ENCODE measurements around the gene EPHB1. TPM values are rescaled to one million over a fixed set of nuclear protein-coding genes. Genes with fewer than 3 reads are reported as not detected.

The EPHB1 gene
- total RNA-seq, 1 donor from 2014 or later, result 0.72 TPM

DNA sequence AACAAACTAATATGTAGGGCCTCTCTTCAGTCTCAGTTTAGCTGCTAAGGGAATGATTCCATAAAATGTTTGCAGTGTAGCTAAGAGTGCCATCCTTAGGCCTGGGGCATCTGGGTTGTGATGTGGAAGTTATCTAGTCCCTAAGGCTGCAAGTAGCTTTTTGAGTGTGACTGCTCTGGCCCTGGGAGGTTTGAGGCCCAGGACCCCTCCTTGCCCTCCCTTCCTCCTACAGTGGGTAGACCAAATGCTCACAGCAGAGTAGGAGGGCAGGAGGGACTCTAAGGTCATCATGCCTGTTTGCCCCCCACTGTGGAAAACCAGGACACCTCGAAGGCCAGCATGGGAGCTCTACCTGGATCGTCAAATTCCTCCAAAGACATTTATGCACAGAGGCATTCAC is 115.0 kb downstream of the EPHB1 start:
- DNase-seq (ENCODE audit: low spot score), result no peak

DNA sequence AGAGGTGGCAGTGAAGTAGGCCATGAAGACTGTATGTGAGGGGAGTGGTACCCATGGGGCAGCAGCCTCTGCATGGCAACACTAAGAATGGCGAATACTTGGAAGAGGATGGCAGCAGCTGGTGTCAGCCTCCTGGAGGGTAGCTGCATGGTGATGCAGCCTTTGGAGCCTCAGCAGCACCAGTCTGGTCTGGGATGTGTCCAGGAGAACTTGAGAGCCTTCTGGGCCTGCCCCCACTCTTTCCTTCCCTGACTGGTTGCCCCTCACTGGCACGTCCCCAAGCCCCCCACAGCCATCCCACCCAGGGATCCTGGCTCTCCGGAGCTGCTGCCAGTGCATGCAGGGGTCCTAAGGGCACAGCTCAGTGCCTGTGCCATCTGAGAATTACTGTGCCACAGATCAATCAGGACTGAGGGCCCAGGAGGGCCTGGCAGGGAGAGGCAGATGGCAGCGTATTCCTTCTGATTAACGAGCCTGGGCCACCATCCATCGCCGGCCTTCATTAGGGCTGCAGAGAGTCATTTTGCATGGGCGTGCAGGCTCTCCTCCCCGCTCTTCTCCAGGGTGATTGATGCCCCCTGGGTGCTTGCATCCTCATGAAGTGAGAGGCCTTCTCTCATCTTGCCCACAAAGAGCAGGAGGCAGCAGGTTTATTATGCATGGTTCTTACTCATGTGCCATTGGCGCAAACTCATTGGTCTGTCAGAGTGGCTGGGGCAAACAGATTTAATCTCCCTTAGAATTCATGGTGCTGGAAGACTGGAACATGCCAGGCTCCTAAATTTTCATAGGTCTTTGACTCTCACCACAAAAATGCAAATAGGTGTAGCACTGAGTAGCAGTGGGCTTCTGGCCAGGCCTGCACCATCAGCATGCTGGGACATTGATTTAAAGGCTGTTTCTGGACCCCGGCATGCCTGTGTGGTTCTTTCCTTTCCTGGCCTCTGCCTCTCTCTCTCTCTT is 116.8 kb downstream of the EPHB1 start:
- no peak for DNase-seq (ENCODE audit: low spot score)

DNA sequence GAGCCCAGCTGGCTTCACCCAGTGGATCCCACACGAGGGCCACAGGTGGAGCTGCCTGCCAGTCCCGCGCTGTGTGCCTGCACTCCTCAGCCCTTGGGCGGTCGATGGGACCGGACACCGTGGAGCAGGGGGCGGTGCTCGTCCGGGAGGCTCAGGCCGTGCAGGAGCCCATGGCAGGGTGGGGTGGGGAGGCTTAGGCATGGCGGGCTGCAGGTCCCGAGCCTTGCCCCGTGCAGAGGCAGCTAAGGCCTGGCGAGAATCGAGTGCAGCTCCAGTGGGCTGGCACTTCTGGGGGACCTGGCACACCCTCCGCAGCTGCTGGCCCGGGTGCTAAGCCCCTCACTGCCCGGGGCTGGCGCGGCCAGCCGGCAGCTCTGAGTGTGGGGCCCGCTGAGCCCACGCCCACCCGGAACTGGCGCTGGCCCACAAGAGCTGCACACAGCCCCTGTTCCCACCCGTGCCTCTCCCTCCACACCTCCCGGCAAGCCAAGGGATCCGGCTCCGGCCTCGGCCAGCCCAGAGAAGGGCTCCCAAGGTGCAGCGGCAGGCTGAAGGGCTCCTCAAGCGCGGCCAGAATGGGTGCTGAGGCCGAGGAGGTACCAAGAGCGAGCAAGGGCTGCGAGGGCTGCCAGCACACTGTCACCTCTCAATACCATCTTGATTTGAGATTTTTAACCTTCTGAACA is 121.4 kb downstream of the EPHB1 start:
- DNase-seq (ENCODE audit: low spot score), result no peak

DNA sequence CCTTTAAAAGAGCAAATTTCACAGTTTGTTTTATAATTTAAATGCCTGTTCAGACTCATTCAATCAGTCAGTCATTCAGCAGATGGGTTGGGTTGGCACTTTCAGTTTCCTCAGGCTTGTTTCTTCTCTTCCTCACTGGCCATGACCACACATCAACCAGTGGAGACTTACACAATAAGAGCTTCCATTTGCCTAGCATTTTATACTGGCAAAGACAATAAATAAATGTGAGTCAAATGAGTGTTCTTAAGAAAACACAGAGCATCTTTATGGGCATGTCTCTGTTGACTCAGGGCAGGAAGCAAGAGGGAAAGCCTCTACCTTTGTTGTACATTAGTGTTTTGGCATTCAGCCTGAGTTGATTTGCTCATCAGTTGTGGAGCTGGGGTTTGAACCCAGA is 122.6 kb downstream of the EPHB1 start:
- no peak for DNase-seq (ENCODE audit: low spot score)

DNA sequence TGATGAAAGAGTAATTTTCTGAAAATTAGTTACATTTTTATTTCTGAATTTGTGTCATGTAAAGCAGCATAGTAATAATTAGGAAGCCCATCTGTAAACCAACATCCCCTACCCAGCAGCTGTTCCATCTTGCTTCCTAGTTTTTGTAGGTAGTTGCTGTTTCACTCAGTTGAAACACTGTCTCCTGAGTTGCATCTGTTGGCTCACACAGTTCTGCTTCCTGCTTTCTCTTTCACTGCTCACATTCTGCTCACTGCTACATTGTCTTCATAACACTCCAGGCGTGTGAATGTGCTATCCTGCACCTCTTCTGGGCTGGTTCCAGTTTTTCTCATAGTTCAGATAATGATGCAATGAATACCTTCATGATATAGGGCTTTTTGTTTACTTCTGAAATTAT is 123.4 kb downstream of the EPHB1 start:
- no peak for DNase-seq (ENCODE audit: low spot score)

DNA sequence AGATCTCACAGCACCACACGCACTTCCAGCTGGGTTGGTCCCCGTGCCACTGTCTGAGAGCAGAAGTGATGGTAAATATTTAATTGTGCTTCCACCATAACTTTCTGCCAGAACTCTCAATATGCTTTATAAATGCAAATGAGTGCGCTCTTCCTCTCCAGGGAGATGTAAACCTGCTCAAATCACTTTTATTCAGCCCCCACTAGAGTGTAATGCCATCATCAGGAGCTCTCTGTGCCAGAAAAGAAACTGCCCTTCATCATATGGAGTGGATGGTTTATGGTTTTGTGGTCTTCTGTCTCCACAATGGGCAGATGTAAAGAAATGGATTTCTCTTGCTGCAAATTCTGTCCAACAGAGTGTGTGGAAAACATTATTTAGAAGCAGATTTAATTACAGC is 127.0 kb downstream of the EPHB1 start:
- DNase-seq (ENCODE audit: low spot score), result no peak

DNA sequence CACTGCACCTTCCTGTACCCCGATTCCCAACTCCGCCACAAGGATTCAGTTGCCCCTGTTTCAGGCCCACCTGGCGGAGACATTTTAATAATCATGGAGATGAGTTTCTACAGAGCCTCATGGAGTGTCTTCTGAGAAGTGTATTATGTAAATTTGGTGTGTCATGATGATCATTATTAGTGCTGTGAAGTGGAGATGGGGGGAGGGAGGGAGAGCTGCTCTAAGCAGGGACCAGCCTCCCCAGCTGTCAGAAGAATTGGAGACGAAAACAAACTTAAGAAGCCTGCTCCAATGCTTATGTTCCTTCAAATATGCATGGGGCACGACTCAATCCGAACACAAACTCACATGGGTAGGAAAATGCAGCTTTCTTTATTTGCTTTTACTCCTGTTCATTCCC is 127.8 kb downstream of the EPHB1 start:
- no peak for DNase-seq (ENCODE audit: low spot score)

DNA sequence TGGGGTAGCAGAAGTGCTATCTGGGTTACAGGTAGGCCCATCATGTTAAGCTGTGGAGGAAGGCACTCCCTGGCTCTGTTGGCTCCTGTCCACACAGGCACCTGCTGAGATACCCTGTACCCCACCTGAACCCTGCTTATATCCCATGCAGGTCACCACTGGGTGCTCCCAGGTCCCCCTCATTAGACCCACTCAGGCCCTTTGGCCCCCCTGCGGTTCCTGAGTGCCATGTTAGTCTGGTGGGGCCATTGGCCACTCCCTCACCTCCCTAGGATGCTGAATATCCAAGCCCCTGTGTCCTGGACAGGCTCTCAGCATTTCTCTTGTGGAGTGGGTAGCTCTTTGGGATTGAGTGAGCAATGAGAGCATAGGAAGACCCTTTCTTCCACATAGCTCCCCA is 128.2 kb downstream of the EPHB1 start:
- no peak for DNase-seq (ENCODE audit: low spot score)

DNA sequence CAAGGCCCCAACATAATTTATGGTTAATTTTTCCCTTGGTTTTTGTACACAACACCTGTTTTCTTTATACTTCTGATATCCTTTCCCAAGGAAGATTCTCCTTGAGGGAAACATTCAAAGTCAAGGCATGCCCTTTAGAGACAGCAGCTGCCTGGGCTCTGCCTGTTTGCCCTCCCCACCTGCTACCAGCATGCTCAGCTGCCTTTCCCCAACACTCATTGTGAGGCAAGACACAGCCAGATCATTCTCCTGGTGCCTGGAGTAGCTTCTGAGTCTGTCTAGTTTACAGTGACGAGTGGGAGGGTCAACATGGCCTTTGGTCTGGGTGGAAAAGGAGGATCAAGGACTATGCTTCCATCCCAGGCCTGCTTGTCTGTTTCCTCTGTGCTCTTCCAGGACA is 132.5 kb downstream of the EPHB1 start:
- DNase-seq (ENCODE audit: low spot score), result no peak

DNA sequence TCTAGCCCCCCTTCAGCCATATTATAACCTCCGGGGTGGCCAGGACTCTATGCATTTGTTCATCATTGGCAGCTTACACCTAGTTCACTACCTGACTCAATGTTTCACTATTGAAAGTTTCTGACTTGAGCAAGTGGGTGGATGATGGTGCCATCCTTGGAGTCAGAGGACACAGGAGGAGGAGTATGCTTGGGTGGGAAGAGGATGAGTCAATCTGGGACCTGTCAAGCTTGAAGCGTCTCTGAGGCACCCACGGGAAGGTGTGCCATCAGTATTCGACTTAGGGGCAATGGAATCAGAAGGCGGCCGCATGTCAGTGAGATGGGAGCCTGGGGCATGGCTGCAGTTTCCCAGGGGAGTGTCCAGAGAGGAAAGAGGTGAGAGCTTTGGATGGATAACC is 133.3 kb downstream of the EPHB1 start:
- no peak for DNase-seq (ENCODE audit: low spot score)

DNA sequence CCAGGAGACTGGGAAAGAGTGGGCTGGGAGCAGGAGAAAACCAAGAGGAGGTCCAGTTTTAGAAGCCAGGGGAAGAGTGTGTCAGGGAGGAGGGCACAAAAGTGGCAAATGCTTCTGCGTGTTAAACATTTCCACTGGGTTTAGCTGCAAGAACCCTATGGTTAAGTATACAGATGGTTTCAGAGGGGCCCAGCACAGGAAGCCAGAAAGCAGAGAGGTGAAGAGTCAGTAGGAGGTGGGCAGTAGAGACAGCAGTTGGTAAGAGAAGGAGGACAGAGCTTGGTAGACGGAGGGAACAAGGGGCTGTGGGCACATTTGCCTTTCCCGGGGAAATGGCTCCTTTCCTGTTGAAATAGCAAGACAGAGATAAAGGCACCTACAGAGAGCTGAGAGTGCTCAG is 133.8 kb downstream of the EPHB1 start:
- DNase-seq (ENCODE audit: low spot score), result no peak

DNA sequence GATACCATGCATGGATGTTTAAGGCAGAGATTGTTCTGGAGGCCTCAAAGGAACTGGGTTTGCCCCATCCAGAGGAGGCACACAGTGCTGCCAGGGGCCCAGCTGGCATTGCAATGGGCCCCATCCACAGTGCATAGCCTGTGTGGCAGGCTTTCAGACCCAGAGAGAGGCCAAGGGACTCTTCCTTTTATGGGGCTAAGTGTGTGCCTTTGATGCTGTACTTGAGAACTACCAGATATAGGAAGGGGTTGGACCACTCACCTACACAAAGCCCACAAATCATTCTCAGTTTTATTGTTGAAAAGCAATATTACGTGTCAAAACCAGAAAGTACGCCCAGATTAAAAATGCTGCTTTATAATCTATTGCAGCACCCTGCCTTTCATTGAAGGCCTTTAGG is 134.9 kb downstream of the EPHB1 start:
- no peak for DNase-seq (ENCODE audit: low spot score)

DNA sequence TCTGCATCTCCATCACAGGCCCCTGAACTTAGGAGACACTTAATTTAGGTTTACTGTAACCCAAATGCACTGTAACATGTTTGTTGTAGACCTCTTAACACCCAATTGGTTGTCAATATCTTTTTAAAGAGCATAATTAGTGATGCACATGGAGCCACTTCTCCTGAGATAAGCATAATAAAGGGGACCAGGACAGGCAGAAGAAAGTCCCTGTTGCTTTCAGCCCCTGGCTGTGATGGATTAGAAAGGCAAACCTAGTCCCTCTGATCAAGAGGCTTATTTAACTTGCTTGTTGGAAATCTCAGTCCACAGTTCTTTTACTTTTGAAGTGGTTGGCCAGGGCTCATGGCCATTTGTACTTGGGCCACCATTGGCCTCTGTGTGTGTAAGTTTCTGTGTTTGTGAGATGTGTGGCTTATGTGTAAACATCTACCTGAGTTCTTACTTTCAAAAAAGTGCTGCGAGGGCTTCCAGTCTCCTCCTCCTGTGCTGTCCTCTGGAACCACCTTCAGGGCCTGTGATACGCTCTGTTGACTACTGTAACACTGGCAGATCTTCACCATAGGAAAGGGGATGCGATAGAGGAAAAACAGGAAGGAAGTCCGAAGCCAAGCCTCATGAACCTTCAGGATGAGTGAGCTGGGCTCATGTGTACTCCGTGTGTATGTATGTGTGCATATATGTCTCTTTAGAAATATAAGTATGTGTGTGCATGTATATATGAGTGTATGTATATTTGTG is 136.2 kb downstream of the EPHB1 start:
- DNase-seq (ENCODE audit: low spot score), result no peak

DNA sequence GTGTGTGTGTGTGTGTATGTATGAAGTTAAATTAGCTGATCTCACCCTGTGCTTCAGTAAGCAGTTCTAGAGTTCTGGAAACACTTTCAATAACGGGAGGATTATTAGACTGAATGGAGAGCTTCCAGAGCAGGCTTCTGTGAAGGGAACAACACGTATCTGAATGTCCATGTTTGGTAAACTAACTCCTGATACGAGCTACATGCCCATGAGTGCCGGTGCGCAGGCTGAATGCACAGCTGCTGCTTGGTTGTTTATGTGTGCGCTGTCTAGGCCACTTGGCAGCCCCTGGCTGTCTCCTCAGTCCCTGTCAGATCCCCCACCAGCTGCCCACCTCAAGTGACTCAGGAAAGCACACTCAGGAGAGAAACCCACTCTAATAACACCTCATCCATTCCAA is 137.0 kb downstream of the EPHB1 start:
- no peak for DNase-seq (ENCODE audit: low spot score)

DNA sequence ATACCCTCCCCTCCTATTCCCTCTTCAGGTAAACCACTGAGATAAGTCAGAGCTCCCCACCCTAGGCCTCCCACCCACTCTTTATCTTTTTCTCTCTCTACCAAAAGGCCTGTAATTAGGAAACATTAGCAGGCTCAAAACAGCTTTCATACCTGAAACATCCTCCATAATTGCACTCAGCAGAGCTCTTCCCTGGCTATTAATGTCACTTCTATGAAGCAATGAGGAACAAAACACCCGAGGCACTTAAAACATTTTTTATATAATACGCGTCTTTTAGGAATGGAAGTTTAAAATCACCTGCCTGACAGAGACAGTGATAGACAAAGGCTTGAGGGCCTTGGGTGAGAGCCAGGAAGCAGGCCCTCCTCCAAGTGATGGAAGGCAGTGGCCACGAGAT is 138.9 kb downstream of the EPHB1 start:
- DNase-seq (ENCODE audit: low spot score), result peak; percentile 17

DNA sequence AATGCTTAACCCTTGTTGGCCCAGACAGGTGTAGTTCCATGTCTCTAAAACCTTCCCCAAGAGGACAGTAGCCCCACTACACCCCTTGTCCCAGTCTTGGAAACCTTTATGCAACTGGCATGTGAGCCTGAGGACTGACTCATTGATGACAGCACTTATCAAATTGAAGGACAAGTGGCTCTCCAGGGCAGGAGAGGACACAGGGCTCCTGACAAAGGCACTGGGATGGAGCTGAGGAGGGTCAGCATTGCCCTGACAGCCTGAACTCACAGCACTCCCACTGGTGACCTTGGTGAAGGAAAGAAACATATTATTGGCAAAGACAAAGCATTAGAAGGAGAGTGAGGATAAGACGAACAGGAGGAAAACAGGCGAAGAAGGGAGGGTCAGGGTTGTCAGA is 139.9 kb downstream of the EPHB1 start:
- DNase-seq (ENCODE audit: low spot score), result no peak

DNA sequence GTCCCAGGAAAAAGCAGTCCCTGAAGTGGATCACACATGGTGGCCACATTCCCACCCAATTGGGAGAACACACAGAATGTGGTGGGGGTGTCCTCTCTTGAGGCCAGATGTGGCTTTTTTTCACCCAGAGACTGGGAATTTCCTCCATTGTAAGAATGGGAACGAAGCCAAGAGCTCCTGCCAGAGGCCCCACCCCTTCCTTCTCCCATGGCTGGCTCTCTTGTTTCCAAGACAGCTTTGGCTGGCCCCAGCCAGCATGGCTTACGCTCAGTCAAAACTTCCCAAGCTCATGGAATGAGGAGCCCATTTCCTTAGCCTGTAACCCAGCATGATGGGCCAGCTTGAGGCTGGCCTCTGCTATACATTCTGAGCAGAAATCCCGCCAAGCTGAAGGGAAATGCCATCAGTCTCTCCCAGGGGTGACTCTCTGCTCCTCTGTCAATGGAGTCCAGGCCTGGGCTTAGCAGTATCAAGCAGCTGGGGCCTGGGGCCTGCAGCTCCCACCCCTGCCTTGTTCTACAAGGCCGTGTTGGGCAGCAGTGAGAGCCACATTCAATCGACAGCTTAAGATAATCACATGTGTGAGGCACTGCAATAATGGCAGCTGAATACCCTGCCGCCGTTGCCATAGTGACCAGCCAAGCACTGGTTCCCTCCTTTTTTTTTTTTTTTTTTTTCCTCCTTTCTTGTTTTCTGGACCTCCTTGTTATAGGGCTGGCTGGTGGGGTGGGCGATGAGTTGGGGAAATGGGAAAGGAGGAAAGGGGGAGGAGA is 142.4 kb downstream of the EPHB1 start:
- no peak for DNase-seq (ENCODE audit: low spot score)

DNA sequence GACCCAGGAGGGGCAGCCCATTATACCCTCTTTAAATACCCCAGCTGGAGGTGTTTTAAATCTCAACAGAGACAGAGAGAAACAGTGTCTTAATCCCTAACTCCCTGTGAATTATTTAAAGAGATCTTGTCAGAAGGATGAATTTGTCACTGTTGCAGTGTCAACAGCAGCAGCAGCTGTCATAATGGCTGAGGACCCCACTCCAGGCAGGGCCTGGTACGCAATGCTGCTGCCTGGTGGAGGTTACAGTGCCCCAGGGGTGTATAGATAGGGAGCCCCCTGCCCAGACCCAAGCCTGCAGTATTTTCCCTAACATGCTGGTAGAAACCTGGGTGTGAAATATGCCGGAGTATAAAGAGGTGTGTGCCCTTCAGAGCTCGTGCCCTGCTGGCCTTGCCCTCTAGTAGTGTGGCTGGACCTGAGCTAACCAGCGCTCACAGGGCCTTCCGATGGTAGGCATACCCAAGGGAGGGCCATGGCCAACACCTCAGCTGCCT is 143.0 kb downstream of the EPHB1 start:
- no peak for DNase-seq (ENCODE audit: low spot score)

DNA sequence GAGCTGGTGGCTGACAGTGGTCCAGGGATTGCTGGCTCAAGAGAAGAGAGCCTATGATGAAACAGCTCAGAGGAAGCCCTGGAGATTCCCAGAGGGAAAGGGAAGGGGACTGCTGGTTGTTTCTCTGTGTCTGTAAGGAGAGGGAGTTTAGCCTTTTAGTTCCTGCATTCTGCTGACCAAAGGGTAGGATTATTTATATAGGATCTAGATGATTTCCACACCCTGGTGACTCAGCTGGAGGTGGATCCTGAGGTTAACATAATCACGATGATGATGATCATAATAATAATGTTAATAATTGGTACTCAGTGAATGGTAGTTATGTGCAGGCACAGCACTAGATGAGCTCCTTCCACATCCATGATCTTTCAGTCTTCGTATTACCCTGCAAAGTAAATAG is 144.9 kb downstream of the EPHB1 start:
- no peak for DNase-seq (ENCODE audit: low spot score)

DNA sequence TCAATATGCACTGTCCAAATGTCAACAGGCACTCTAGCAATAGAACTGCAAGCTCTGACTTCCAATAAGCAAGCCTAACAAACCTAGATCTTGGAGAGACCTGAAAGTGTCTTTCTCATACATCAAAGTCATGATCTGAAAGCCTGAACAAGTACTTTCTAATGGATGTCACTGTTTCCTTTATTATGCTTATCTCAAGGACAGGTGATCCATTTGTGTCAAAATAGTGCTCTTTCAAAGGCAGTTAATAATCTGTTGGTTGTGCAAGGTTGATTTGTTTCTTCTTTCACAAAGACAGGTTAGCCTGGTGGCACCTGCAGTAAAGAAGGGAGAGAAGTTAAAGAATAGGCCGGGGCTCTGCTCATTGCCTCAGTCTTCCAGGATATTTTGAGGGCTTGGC is 146.8 kb downstream of the EPHB1 start:
- no peak for DNase-seq (ENCODE audit: low spot score)

DNA sequence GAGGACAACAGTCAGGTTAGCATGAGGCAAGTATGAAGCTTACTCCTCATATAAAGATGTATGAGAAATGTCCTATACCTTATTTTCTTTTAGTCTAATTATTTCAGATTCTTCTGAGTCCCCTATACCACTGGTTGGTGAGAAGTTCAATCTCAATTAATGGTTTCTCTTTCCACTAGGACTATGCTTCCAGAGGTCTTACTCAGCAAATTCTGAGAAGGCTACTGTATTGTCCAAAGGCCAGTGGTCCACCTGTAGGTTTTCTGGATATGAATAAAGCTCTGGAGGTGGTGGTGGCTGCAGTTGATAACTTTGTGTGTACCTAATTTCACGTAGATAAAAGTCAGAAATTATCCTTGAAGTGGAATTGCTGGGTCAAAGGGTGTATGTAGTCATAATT is 149.4 kb downstream of the EPHB1 start:
- no peak for DNase-seq (ENCODE audit: low spot score)
